Stomach (tissue), 9 donors: Measurements from ENCODE around the gene STX1B. TPM values are rescaled to one million over a fixed set of nuclear protein-coding genes. Genes with fewer than 3 reads are reported as not detected.

Experiments used
- DNase-seq, 2 donors: peaks; one replicate each; pipeline versions ENCODE4 v3.0.0 to v3.0.0-alpha.2; 2013 to 2019
- H3K27ac ChIP-seq, 5 donors: fragments of 200-600 bp in 4 of 5; sonication (generic) in 4 of 5; one replicate each; pipeline ENCODE4 v1.5.1; 2013 to 2019; ENCODE audit warnings: mild to moderate bottlenecking in 1 of 5, moderate library complexity in 1 of 5
- H3K27me3 ChIP-seq, 3 donors: fragments of 200-600 bp; sonication (generic); one replicate each; pipeline ENCODE4 v1.5.1; 2017 to 2019; ENCODE audit warnings: mixed run types in 1 of 3
- H3K36me3 ChIP-seq, 4 donors: fragments of 200-600 bp; sonication (generic); 1 replicate in 3 of 4; 2 replicates in 1 of 4; pipeline ENCODE4 v1.5.1; 2016 to 2019
- H3K4me1 ChIP-seq, 4 donors: fragments of 200-600 bp; sonication (generic); one replicate each; pipeline ENCODE4 v1.5.1; 2016 to 2019
- H3K4me3 ChIP-seq, 4 donors: fragments of 200-600 bp; sonication (generic) in 3 of 4; one replicate each; pipeline ENCODE4 v1.5.1; 2016 to 2019; ENCODE audit warnings: mild to moderate bottlenecking in 1 of 4
- H3K9me3 ChIP-seq, 4 donors: fragments of 200-600 bp; sonication (generic); one replicate each; pipeline ENCODE4 v1.5.1; 2016 to 2019
- EP300 ChIP-seq: sonication (generic); formaldehyde crosslinking; IDR thresholded peaks from one replicate; pipeline ENCODE4 v1.6.1; 2017; ENCODE audit warnings: antibody characterized with exemption
- POLR2A ChIP-seq, 4 donors: fragments of 450-650 bp; IDR thresholded peaks; one replicate each; pipeline ENCODE4 v1.6.1; 2016; ENCODE audit warnings: antibody characterized with exemption in 4 of 4, control low read depth in 2 of 4, mild to moderate bottlenecking in 1 of 4, moderate library complexity in 1 of 4
- POLR2AphosphoS5 ChIP-seq, 3 donors: sonication (generic); formaldehyde crosslinking; IDR thresholded peaks; one replicate each; pipeline ENCODE4 v1.6.1; 2016; ENCODE audit warnings: antibody characterized with exemption in 3 of 3
- WGBS, 5 donors: extraction: QIAGEN DNeasy Blood & Tissue Kit in 3 of 5; methylation state at CpG; one replicate each; pipeline versions ENCODE4 v1.1.5 to v1.1.7; 2013 to 2018; 5-methylcytosine and 5-hydroxymethylcytosine counted together
- intact Hi-C: fragments of 100-400 bp; cut with DNase I; formaldehyde crosslinking; loops from one replicate; pipeline ENCODE4 v1.15.1; 2023; ENCODE audit warnings: low total_unique reads
- polyA plus RNA-seq, 3 donors: library from polyadenylated mRNA; stranded (reverse); fragments of 200-250 nt; gene quantifications; one replicate each; pipeline ENCODE4 v1.2.3, GENCODE V29; 2013
- total RNA-seq, 5 donors: library from RNA; depleted of rRNA; stranded (reverse); fragments of >200 nt; gene quantifications; one replicate each; pipeline versions ENCODE4 v1.1.0 to v1.2.3, GENCODE V29; 2014 to 2016
- TF ChIP-seq, protein P1 (sequence below), 7 experiments: fragments of 450-650 bp in 4 of 7; fragments of 200-600 bp in 3 of 7; sonication (generic) in 3 of 7; IDR thresholded peaks; one replicate each; pipeline ENCODE4 v1.5.1; 2016 to 2019; ENCODE audit warnings: antibody characterized with exemption in 7 of 7, control low read depth in 2 of 7, mild to moderate bottlenecking in 1 of 7
- donor health status: healthy with polysubstance abuse.
- donor health status: Bipolar disorder and iron deficiency.
- donor health status: healthy.

Gene STX1B
- total and polyA plus RNA-seq, 8 donors = 0.15 to 1.00 (median 0.66) TPM; not detected in 4

DNA sequence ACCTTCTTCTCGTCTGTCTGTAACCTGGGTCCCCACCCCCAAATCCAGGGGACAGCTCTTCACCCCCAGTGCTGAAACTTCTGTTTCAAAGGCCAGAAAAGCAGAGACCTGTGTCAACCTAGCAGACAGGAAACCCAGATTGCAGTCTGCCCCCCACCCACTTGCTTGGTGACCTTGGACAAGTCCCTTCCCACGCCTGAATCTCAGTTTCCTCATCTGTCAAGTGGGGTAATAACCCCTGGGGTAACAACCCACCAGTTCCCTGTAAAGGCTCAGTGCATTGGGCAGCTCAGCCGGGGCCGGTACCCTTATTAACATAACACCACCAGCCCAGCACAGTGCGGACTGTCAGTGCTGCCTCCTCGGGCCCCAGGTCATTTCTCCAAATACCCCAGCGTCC lies 1.3 kb downstream of the STX1B start:
- intact Hi-C loops = no loop called here
- H3K36me3 ChIP-seq = no peaks in the 10 kb centered on the region
- TF ChIP-seq POLR2AphosphoS5 (IDR thresholded peaks at IDR 0.05) (no peak), POLR2A (IDR thresholded peaks at IDR 0.05) (no peak), EP300 (no peak)
- TF ChIP-seq, protein P1, sequence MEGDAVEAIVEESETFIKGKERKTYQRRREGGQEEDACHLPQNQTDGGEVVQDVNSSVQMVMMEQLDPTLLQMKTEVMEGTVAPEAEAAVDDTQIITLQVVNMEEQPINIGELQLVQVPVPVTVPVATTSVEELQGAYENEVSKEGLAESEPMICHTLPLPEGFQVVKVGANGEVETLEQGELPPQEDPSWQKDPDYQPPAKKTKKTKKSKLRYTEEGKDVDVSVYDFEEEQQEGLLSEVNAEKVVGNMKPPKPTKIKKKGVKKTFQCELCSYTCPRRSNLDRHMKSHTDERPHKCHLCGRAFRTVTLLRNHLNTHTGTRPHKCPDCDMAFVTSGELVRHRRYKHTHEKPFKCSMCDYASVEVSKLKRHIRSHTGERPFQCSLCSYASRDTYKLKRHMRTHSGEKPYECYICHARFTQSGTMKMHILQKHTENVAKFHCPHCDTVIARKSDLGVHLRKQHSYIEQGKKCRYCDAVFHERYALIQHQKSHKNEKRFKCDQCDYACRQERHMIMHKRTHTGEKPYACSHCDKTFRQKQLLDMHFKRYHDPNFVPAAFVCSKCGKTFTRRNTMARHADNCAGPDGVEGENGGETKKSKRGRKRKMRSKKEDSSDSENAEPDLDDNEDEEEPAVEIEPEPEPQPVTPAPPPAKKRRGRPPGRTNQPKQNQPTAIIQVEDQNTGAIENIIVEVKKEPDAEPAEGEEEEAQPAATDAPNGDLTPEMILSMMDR (IDR thresholded peaks at IDR 0.05) = no peak

DNA sequence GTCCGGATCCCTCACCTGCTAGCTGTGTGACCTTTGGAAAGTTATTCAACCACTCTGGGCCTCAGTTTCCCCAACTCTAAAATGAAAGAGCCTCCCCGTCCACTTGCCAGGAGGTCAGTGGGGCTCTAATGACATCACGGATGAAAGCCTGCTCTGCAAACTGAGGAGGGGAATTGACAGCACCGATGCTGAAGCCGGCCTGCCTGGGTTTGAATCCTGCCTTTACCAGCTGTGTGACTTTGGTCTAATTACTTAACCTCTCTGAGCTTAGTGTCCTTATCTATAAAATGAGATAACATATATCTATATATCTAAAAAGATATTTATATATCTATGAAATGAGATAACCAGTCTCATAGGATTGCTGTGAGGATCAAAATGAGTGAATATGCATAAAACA lies 1.9 kb downstream of the STX1B start:
- Histone ChIP-seq H3K9me3 (no peaks in the 10 kb centered on the region), H3K27ac (no peak overlapping the region), H3K27me3 (peaks cover 4 to 86% (median 54%) of the 10 kb centered on the region in 3 donors), H3K36me3 (no peaks in the 10 kb centered on the region), H3K4me1 (peaks cover 0 to 9% (median 7%) of the 10 kb centered on the region in 4 donors), H3K4me3 (no peak overlapping the region)
- DNase-seq = no peak
- intact Hi-C loops = no loop called here
- TF ChIP-seq, protein P1 (IDR thresholded peaks at IDR 0.05) = no peak
- TF ChIP-seq POLR2AphosphoS5 (IDR thresholded peaks at IDR 0.05) = no peak
- TF ChIP-seq EP300 = no peak
- 66 to 90% (median 85%) methylated on average over 5 of the region's 5 CpGs for WGBS, 5 donors

More for the DNA sequence above, 1.3 kb downstream of the STX1B start:
- peaks cover 4 to 89% (median 54%) of the 10 kb centered on the region in 3 donors for H3K27me3 ChIP-seq
- H3K27ac ChIP-seq = no peak overlapping the region
- no peaks in the 10 kb centered on the region for H3K9me3 ChIP-seq
- 72 to 84% (median 81%) methylated on average over 7 of the region's 7 CpGs for WGBS, 5 donors
- no peak for DNase-seq
- no peak overlapping the region for H3K4me3 ChIP-seq
- H3K4me1 ChIP-seq = peaks cover 0 to 9% (median 7%) of the 10 kb centered on the region in 4 donors

DNA sequence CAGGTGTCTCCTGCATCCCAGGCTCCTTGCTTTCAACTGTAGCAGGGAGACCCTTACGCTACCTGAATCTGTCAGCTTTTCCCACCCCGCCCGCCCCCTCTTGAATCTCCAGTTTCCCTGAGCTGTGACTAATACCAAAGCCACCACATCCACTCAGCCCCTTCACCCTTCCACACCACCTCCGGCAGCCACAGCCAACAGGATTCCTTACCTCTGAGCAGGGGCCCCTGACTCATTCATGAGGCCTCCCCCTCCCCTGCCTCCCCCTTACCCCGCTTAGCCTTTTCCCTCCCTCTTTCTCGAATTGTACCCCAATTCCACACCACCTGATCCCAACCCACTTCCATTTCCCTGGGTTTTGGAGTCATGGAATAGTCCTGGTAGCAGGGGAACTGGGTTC lies 2.3 kb downstream of the STX1B start:
- Histone ChIP-seq H3K4me1 (peaks cover 0 to 9% (median 7%) of the 10 kb centered on the region in 4 donors), H3K27me3 (peaks cover 4 to 84% (median 54%) of the 10 kb centered on the region in 3 donors), H3K4me3 (no peak overlapping the region), H3K9me3 (no peaks in the 10 kb centered on the region), H3K36me3 (no peaks in the 10 kb centered on the region), H3K27ac (no peak overlapping the region)
- intact Hi-C loops = no loop called here
- DNase-seq = no peak
- 56 to 69% (median 65%) methylated on average over 6 of the region's 6 CpGs for WGBS, 5 donors
- TF ChIP-seq, protein P1 (IDR thresholded peaks at IDR 0.05) = no peak
- TF ChIP-seq POLR2A (IDR thresholded peaks at IDR 0.05) (no peak), POLR2AphosphoS5 (IDR thresholded peaks at IDR 0.05) (no peak), EP300 (no peak)

DNA sequence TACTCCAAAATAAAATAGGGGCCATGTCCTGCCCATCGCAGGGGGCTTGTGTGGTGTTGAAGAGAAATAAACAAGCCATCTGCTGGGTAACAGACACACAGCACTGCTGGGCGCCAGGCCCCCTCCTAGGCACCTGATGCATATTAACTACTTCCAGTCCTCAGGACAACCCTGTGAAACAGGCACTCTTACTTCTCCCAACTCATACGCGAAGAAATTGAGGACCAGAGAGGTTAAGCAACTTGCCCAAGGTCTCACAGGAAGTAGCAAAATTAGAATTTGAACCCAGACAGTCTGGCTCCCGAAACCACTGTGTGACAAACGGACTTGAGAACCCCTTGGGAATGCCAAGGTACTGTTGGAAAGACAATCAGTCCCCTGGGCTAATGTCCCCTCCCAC lies 2.8 kb downstream of the STX1B start:
- H3K9me3 ChIP-seq = no peaks in the 10 kb centered on the region
- no peaks in the 10 kb centered on the region for H3K36me3 ChIP-seq
- H3K27me3 ChIP-seq = peaks cover 4 to 80% (median 54%) of the 10 kb centered on the region in 3 donors
- WGBS, 5 donors = 41 to 58% (median 53%) methylated on average over 6 of the region's 6 CpGs
- no peak for TF ChIP-seq POLR2AphosphoS5 (IDR thresholded peaks at IDR 0.05)
- H3K4me3 ChIP-seq = no peak overlapping the region
- no peak overlapping the region for H3K27ac ChIP-seq
- intact Hi-C loops = no loop called here
- DNase-seq = no peak
- peaks cover 0 to 9% (median 7%) of the 10 kb centered on the region in 4 donors for H3K4me1 ChIP-seq

DNA sequence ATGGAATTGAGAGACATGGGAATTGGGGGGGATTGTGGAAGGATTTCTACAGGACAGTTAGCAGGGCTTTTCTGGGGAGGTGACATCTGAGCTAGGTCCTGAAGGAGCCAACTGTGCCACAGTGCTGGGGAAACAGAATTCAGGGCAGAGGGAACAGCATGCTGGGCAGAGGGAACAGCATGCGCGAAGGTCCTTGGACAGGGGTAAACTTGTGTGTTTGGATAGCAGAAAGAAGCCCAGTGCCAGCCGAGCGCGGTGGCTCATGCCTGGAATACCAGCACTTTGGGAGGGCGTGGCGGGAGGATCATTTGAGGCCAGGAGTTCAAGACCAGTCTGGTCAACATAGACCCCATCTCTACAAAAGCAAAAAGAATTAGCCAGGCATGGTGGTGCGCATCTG lies 3.8 kb downstream of the STX1B start:
- Histone ChIP-seq H3K9me3 (no peaks in the 10 kb centered on the region), H3K27ac (no peak overlapping the region), H3K4me3 (no peak overlapping the region), H3K36me3 (no peaks in the 10 kb centered on the region), H3K27me3 (peaks cover 4 to 79% (median 45%) of the 10 kb centered on the region in 3 donors), H3K4me1 (peaks cover 0 to 9% (median 7%) of the 10 kb centered on the region in 4 donors)
- 76 to 93% (median 87%) methylated on average over 8 of the region's 8 CpGs for WGBS, 5 donors
- no peak for DNase-seq
- TF ChIP-seq POLR2A (IDR thresholded peaks at IDR 0.05) (no peak), POLR2AphosphoS5 (IDR thresholded peaks at IDR 0.05) (no peak), EP300 (no peak)
- TF ChIP-seq, protein P1 (IDR thresholded peaks at IDR 0.05) = no peak
- intact Hi-C loops = no loop called here
